SK-N-MC (cell line): ENCODE measurements around the gene SLC35F3.

Experiments used
- DNase-seq: peaks from one replicate; pipeline ENCODE4 v3.0.0-alpha.2; 2011; ENCODE audit warnings: low read depth, low spot score
- H3K27ac ChIP-seq: fragments of 200-600 bp; sonication (generic); 2 replicates; pipeline ENCODE4 v1.5.1; 2016; ENCODE audit warnings: mixed run types
- H3K36me3 ChIP-seq: fragments of 200-600 bp; sonication (generic); 2 replicates; pipeline ENCODE4 v1.6.1; 2017; ENCODE audit warnings: antibody characterized with exemption, low read length, mixed read lengths; ENCODE audit not compliant: insufficient read depth
- H3K4me3 ChIP-seq: fragments of 200-600 bp; sonication (generic); 2 replicates; pipeline ENCODE4 v1.5.1; 2016
- H3K9ac ChIP-seq: fragments of 200-600 bp; sonication (generic); 2 replicates; pipeline ENCODE4 v1.8.0; 2017; ENCODE audit warnings: mixed run types, mixed read lengths; ENCODE audit not compliant: insufficient read length
- H3K9me3 ChIP-seq: fragments of 200-600 bp; sonication (generic); 2 replicates; pipeline ENCODE4 v1.6.1; 2017; ENCODE audit warnings: low read depth, mild to moderate bottlenecking, antibody characterized with exemption, low read length, moderate library complexity, mixed read lengths
- EZH2 ChIP-seq: fragments of 200-600 bp; sonication (generic); IDR thresholded peaks from one replicate; pipeline ENCODE4 v1.6.1; 2017; ENCODE audit warnings: antibody characterized with exemption
- FOXP2 ChIP-seq: optimal IDR thresholded peaks from 2 replicates; pipeline ENCODE3; 2011; ENCODE audit warnings: mild to moderate bottlenecking, moderate library complexity; ENCODE audit not compliant: insufficient read depth; ENCODE audit errors: extremely low read length, control extremely low read depth
- POLR2AphosphoS5 ChIP-seq: IDR thresholded peaks from 2 replicates; pipeline ENCODE4 v1.6.1; 2012; ENCODE audit warnings: mild to moderate bottlenecking, low read depth, low read length, borderline replicate concordance

SLC35F3 gene

GRCh38 chr1:234007684-234008083, 103.2 kb downstream of the SLC35F3 start:
- DNase-seq: no peak
- no peak for TF ChIP-seq EZH2
- TF ChIP-seq POLR2AphosphoS5: no peak
- no peak for TF ChIP-seq FOXP2
- H3K4me3 ChIP-seq: no peak overlapping the region
- H3K27ac ChIP-seq: no peak overlapping the region
- H3K36me3 ChIP-seq: no peaks in the 10 kb centered on the region
- H3K9ac ChIP-seq: no peak overlapping the region
- H3K9me3 ChIP-seq: no peaks in the 10 kb centered on the region

DNA sequence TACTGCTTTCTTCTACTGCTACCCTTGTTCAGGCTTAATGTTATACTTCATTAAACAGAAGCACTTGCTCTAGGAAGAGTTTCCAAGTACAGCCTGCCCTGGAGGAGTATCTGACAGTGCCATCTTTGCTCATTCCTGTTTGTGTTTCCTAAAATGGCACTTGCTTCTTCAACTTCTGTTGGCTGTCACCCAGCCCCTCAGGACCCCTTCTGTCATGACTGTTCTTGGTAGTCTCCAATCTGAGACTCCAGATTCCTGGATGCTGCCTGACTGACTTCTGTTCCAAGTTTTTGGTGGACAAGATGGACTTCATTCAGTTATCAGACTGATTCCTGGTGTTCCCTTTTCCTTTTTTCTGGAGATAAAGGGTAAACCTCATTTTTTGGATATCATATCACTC, 104.1 kb downstream of the SLC35F3 start:
- no peak overlapping the region for H3K4me3 ChIP-seq
- no peak for DNase-seq
- H3K36me3 ChIP-seq: no peaks in the 10 kb centered on the region
- TF ChIP-seq POLR2AphosphoS5 (no peak), EZH2 (no peak), FOXP2 (no peak)
- no peaks in the 10 kb centered on the region for H3K9me3 ChIP-seq
- no peak overlapping the region for H3K27ac ChIP-seq
- no peak overlapping the region for H3K9ac ChIP-seq

DNA sequence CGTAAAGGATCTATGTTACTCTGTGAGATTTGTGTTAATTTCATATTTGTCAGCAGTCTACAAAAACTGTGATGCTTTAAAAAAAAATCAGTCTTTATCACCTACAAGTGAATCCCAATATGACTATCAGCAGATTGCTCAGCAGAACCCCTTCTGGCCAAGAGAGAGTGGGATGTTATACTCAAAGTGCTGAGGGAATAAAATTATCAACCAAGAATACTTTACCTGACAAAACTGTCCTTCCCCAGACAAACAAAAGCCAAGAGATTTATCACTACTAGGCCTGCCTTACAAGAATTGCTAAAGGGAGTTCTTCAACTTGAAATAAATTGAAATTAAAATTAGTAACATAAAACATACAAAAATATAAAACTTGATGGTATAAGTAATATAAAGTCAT, 105.2 kb downstream of the SLC35F3 start:
- Histone ChIP-seq H3K9me3 (no peaks in the 10 kb centered on the region), H3K36me3 (no peaks in the 10 kb centered on the region), H3K27ac (no peak overlapping the region), H3K9ac (no peak overlapping the region), H3K4me3 (no peak overlapping the region)
- DNase-seq: no peak
- TF ChIP-seq FOXP2: no peak
- no peak for TF ChIP-seq EZH2
- TF ChIP-seq POLR2AphosphoS5: no peak

DNA sequence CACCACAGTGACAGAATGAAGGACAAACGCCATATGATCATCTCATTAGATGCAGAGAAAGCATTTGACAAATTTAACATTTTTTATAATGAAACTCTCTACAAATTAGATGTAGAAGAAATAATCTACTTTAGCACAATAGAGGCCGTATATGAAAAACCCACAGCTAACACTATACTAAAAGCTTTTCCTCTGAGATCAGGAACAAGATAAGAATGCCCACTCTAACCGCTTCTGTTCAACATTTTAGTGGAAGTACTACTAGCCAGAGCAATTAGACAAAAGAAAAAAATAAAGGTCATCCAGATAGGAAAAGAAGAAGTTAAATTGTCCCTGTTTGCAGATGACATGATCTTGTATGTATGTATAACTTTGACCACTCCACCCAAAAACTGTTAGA, 109.7 kb downstream of the SLC35F3 start:
- H3K9me3 ChIP-seq: no peaks in the 10 kb centered on the region
- DNase-seq: no peak
- H3K36me3 ChIP-seq: no peaks in the 10 kb centered on the region
- no peak overlapping the region for H3K27ac ChIP-seq
- TF ChIP-seq POLR2AphosphoS5 (no peak), EZH2 (no peak), FOXP2 (no peak)
- H3K9ac ChIP-seq: no peak overlapping the region
- H3K4me3 ChIP-seq: no peak overlapping the region

DNA sequence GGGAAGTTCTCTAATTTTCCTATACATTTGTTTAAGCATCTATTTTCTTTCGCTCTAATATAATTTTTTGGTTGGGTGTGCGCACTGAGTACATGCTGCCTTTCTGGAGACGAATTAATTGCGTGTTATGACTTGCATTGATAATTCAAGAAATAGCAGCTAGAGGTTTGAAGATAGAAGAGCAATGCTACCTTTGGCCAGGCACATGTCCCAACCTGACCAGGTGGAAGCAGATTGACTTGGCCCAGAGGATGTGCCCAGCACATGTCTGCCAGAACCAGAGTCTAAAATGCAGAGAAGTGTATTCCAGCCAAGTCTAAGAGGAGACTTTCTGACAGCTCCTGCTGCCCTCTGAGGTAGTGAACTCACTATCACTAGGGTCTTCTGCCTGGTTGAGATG, 114.3 kb downstream of the SLC35F3 start:
- no peaks in the 10 kb centered on the region for H3K36me3 ChIP-seq
- no peak overlapping the region for H3K9ac ChIP-seq
- no peak for DNase-seq
- H3K4me3 ChIP-seq: no peak overlapping the region
- H3K27ac ChIP-seq: no peak overlapping the region
- no peak for TF ChIP-seq EZH2
- no peaks in the 10 kb centered on the region for H3K9me3 ChIP-seq

DNA sequence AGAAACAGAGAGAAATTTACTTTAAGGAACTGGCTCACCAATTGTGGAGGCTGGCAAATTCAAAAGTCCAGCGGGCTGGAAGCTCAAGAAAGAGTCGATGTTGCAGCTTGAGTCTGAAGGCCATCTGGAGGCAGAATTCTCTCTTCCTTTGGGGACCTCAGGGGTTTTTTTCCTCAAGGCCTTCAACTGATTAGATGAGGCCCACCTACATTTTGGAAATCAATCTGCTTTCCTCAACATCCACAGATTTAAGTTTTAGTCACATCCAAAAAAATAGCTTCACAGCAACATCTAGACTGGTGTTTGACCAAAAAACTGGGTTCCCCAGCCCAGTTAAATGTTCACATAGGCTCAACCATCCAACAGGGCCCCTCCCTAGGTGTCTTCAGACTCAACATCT, 114.9 kb downstream of the SLC35F3 start:
- H3K9ac ChIP-seq: no peak overlapping the region
- H3K9me3 ChIP-seq: no peaks in the 10 kb centered on the region
- no peak overlapping the region for H3K27ac ChIP-seq
- H3K36me3 ChIP-seq: no peaks in the 10 kb centered on the region
- no peak for TF ChIP-seq EZH2
- TF ChIP-seq POLR2AphosphoS5: no peak
- no peak overlapping the region for H3K4me3 ChIP-seq
- DNase-seq: no peak

DNA sequence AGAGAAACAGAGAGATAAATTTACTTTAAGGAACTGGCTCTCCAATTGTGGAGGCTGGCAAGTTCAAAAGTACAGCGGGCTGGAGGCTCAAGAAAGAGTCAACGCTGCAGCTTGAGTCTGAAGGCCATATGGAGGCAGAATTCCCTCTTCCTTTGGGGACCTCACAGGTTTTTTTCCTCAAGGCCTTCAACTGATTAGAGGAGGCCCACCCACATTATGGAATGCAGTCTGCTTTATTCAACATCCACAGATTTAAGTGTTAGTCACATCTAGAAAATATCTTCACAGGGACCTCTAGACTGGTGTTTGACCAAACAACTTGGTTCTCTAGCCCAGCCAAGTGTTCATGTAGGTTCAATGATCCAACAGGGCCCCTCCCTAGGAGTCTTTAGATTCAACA, 117.8 kb downstream of the SLC35F3 start:
- no peak for TF ChIP-seq EZH2
- TF ChIP-seq FOXP2: no peak
- TF ChIP-seq POLR2AphosphoS5: no peak
- no peak overlapping the region for H3K27ac ChIP-seq
- no peak overlapping the region for H3K9ac ChIP-seq
- no peaks in the 10 kb centered on the region for H3K9me3 ChIP-seq
- no peak for DNase-seq
- H3K36me3 ChIP-seq: no peaks in the 10 kb centered on the region
- H3K4me3 ChIP-seq: no peak overlapping the region

DNA sequence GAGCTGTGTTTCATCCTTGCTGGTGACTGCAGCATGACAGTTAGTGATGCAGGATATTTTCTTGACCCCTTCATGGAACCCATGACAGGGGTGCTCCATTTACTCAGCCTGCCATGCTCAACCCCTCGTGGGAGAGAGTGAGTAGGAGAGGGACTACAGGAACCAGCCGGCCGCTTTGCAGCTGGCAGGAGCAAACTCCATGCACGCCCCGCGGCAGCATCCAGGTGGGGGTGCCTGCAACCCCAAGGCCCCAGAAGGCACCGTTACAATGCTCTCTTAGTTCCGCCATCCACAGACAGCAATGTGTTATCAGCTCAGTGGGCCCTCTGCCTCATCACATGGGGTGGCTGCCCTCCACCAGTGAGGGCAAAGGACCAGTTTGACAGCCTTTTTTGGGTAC, 135.1 kb downstream of the SLC35F3 start:
- Histone ChIP-seq H3K4me3 (no peak overlapping the region), H3K27ac (no peak overlapping the region), H3K9me3 (no peaks in the 10 kb centered on the region), H3K9ac (no peak overlapping the region), H3K36me3 (no peaks in the 10 kb centered on the region)
- TF ChIP-seq EZH2 (no peak), POLR2AphosphoS5 (no peak)
- DNase-seq: no peak

DNA sequence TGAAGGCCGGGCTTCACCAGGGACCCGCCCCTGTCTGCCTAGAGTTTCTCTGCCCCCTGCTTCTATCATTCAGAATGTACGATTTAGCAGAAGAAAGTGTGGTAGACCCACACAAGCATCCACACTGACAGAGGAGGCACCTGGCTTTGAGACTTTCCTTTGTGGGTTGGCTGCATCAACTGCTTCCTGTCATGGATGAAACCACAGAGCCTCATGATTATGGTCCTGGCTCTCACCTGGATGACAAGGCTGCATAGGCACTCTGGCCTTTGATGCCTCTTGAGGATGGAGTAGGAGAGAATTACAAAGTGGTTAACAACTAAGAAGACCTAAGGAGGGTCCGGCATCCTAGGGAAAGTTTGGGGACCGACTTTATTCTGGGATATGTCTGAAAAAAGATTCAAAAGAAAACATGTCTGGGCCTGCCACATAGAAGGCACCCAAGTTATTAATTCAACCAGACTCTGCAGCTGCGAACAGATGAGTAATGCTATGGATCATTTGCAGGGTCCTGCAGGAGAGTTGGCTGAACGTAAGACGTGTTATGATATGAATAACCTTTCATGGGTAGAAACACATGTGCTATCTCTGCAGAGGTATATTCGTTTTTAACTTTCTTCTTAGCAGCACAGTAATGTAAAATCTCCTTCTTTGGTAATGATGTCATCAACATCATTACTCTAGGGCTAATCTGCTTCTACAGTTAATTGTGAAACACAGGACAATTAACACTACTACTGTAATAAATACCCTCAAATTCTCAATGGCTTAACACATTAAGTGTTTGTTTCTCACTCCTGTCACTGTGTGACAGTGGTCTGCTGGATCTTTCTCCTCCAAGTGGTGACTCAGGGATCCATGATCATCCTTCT, 136.2 kb downstream of the SLC35F3 start:
- TF ChIP-seq POLR2AphosphoS5 (no peak), EZH2 (no peak), FOXP2 (no peak)
- H3K9ac ChIP-seq: no peak overlapping the region
- no peak for DNase-seq
- H3K4me3 ChIP-seq: no peak overlapping the region
- no peaks in the 10 kb centered on the region for H3K36me3 ChIP-seq
- no peaks in the 10 kb centered on the region for H3K9me3 ChIP-seq
- H3K27ac ChIP-seq: no peak overlapping the region

- H3K9me3 ChIP-seq: no peaks in the 10 kb centered on the region
- no peak overlapping the region for H3K4me3 ChIP-seq
- H3K27ac ChIP-seq: no peak overlapping the region
- TF ChIP-seq EZH2 (no peak), FOXP2 (no peak), POLR2AphosphoS5 (no peak)
- H3K9ac ChIP-seq: no peak overlapping the region
- no peaks in the 10 kb centered on the region for H3K36me3 ChIP-seq
- DNase-seq: no peak
These were observed 139.6 kb downstream of the SLC35F3 start for GRCh38 chr1:234044079-234044478.
